OCI-LY7 (cell line): ENCODE measurements around the gene ARHGAP24. TPM values are rescaled to one million over a fixed set of nuclear protein-coding genes. Genes with fewer than 3 reads are reported as not detected.

ENCODE experiments used
- BruUV-seq: library from RNA; stranded (reverse); fragments of 400-500 nt; replicated peaks from 2 replicates; lab custom pipeline; 2021; lab: Mats Ljungman, UMichigan
- CTCF ChIA-PET: fragments of 300-600 bp; sonication (Branson Sonifier 250); formaldehyde crosslinking; loops from one replicate; lab custom pipeline; 2022; ENCODE audit warnings: antibody characterized with exemption; ENCODE audit not compliant: unreplicated experiment; lab: Charles Lee
- POLR2A ChIA-PET: fragments of 300-600 bp; sonication (Branson Sonifier 250); formaldehyde crosslinking; loops from one replicate; lab custom pipeline; 2022; ENCODE audit warnings: antibody characterized with exemption; lab: Charles Lee
- DNase-seq: peaks from one replicate; pipeline ENCODE4 v3.0.0-alpha.2; 2015; ENCODE audit warnings: low spot score
- H2AFZ ChIP-seq: fragments of 200-600 bp; sonication (generic), shearing (Covaris generic); 2 replicates; pipeline ENCODE4 v1.6.1; 2014; ENCODE audit warnings: mild to moderate bottlenecking, antibody characterized with exemption, low read length, moderate library complexity
- H3K27ac ChIP-seq: fragments of 200-600 bp; sonication (generic); 2 replicates; pipeline ENCODE4 v1.5.1; 2014; ENCODE audit warnings: mixed run types, low read depth, mild to moderate bottlenecking, moderate library complexity, low read length, inconsistent platforms; ENCODE audit not compliant: poor library complexity, severe bottlenecking
- H3K36me3 ChIP-seq: fragments of 200-600 bp; sonication (generic); 2 replicates; pipeline ENCODE4 v1.6.1; 2014; ENCODE audit warnings: mild to moderate bottlenecking, antibody characterized with exemption, low read length, moderate library complexity, mixed read lengths; ENCODE audit not compliant: insufficient read depth
- H3K4me1 ChIP-seq: fragments of 200-600 bp; sonication (generic); 2 replicates; pipeline ENCODE4 v1.5.1; 2014; ENCODE audit warnings: mild to moderate bottlenecking, low read length; ENCODE audit not compliant: insufficient read depth, poor library complexity, severe bottlenecking
- H3K4me2 ChIP-seq: fragments of 200-600 bp; sonication (generic); 2 replicates; pipeline ENCODE4 v1.6.1; 2014; ENCODE audit warnings: mild to moderate bottlenecking, low read length
- H3K4me3 ChIP-seq: fragments of 200-600 bp; sonication (generic); 2 replicates; pipeline ENCODE4 v1.5.1; 2014; ENCODE audit warnings: mild to moderate bottlenecking, low read depth, low read length; ENCODE audit not compliant: poor library complexity, severe bottlenecking
- H3K79me2 ChIP-seq: fragments of 200-600 bp; sonication (generic); 2 replicates; pipeline ENCODE4 v1.6.1; 2016; ENCODE audit warnings: low read depth, mild to moderate bottlenecking, low read length, moderate library complexity, mixed read lengths; ENCODE audit not compliant: insufficient read depth
- H3K9me2 ChIP-seq: fragments of 200-600 bp; sonication (generic); 2 replicates; pipeline ENCODE4 v1.6.1; 2016; ENCODE audit warnings: mild to moderate bottlenecking, low read length, mixed read lengths; ENCODE audit not compliant: insufficient read depth
- H3K9me3 ChIP-seq: fragments of 200-600 bp; sonication (generic); 2 replicates; pipeline ENCODE4 v1.6.1; 2014; ENCODE audit warnings: mild to moderate bottlenecking, mixed run types, low read length, mixed read lengths
- H4K20me1 ChIP-seq: fragments of 200-600 bp; sonication (generic); 2 replicates; pipeline ENCODE4 v1.6.1; 2014; ENCODE audit warnings: mild to moderate bottlenecking, antibody characterized with exemption, low read length, moderate library complexity, mixed read lengths; ENCODE audit not compliant: insufficient read depth
- EZH2phosphoT487 ChIP-seq: fragments of 200-600 bp; sonication (generic); IDR thresholded peaks from 2 replicates; pipeline ENCODE4 v1.6.1; 2018; ENCODE audit warnings: low read depth, borderline replicate concordance, mild to moderate bottlenecking, mixed run types, antibody characterized with exemption, low read length, moderate library complexity, mixed read lengths
- intact Hi-C: fragments of 100-400 bp; cut with micrococcal nuclease; formaldehyde crosslinking; loops from one replicate; pipeline ENCODE4 v1.10.0; 2022; ENCODE audit not compliant: unreplicated experiment
- total RNA-seq, 2 experiments: library from RNA; depleted of rRNA in 1 of 2; stranded (reverse); fragments of >200 nt in 1 of 2; shearing (Covaris generic) in 1 of 2; gene quantifications; 2 replicates each; pipeline ENCODE4 v1.2.3, GENCODE V29; 2014 to 2022
- TF ChIP-seq, protein P1 (sequence below): fragments of 200-600 bp; sonication (generic); conservative IDR thresholded peaks from 2 replicates; pipeline ENCODE4 v1.5.1; 2014; ENCODE audit warnings: mild to moderate bottlenecking, antibody characterized with exemption, low read length, moderate library complexity, mixed read lengths

ARHGAP24 gene
- total RNA-seq, 2 experiments from 2014 or later, result 0.88 to 4.4 TPM

DNA sequence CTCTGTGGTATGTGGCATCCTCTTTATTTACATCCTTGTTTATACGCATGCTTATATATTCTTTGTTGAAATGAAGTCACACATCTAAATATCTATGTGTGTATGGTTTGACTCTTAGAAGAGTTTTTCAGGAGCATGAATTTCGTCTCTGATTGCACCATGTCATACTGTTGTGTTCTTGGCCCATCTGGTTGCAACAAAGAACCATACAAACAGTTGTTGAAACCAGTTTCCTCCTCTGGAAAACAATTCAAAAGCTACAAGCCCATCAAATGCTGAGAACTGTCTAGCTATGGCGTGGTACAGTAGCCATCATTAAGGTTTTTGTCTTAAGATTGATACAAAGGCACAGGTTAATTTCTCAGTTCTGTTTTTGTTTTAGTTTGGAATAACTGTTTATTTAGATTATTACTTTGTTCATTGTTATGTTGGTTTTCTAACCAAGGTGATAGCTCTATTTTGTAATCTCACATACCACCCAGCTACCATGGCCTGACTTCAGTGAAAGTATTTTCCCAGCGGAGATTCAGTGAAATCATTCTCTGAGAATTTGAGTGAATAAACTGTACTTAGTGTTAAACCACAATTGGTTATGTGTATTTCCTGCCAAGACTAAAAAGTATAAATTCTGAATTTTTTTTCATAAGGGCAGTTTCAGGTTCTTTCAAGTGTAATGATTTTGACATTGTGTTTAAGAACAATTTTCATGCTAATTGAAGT, 91.0 kb downstream of the ARHGAP24 start:
- Histone ChIP-seq H3K4me2 (no peak overlapping the region), H3K79me2 (no peaks in the 10 kb centered on the region), H4K20me1 (no peaks in the 10 kb centered on the region), H3K9me2 (no peaks in the 10 kb centered on the region), H3K9me3 (no peaks in the 10 kb centered on the region), H3K27ac (no peak overlapping the region), H2AFZ (no peak overlapping the region), H3K4me3 (no peak overlapping the region), H3K4me1 (no peaks in the 10 kb centered on the region), H3K36me3 (no peaks in the 10 kb centered on the region)
- CTCF ChIA-PET, result no interaction called here
- no peak for DNase-seq
- POLR2A ChIA-PET, result interaction anchor here (1.0 to 1.6 kb wide), 2 partner anchors 17 to 31 kb away, joined by 3 read pairs; no protein-coding TSS in a partner anchor
- TF ChIP-seq, protein P1, sequence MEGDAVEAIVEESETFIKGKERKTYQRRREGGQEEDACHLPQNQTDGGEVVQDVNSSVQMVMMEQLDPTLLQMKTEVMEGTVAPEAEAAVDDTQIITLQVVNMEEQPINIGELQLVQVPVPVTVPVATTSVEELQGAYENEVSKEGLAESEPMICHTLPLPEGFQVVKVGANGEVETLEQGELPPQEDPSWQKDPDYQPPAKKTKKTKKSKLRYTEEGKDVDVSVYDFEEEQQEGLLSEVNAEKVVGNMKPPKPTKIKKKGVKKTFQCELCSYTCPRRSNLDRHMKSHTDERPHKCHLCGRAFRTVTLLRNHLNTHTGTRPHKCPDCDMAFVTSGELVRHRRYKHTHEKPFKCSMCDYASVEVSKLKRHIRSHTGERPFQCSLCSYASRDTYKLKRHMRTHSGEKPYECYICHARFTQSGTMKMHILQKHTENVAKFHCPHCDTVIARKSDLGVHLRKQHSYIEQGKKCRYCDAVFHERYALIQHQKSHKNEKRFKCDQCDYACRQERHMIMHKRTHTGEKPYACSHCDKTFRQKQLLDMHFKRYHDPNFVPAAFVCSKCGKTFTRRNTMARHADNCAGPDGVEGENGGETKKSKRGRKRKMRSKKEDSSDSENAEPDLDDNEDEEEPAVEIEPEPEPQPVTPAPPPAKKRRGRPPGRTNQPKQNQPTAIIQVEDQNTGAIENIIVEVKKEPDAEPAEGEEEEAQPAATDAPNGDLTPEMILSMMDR, result no peak
- TF ChIP-seq EZH2phosphoT487, result no peak
- BruUV-seq, result no TSS peak
- intact Hi-C loops, result no loop called here

DNA sequence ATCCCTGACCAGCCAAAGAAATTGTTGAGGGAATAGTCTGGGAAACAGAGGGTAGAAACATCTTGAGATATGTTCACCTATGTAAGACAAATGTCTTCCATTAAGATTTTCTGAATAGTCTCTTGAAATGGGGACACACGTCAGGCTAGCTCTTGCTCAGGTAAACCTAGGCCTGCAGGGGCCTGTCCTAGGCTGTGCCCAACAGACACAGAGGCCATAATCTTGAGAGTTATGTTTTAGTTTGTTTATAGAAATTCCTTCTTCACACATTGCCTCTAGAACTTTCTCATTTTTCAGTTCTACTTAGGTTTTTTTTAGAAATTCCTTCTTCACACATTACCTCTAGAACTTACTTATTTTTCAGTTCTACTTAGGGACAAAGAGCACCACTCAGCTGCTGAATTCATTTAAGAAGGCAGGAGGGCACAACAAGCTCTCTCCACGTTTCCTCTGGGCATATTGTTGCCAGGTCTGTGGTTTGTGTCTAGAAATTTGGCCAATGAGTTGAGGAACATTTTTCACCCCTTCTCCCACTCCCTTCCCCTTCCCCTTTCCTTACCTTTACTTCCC, 94.9 kb downstream of the ARHGAP24 start:
- no peaks in the 10 kb centered on the region for H4K20me1 ChIP-seq
- POLR2A ChIA-PET, result interaction anchor here (0.7 to 1.4 kb wide), 4 partner anchors 9 to 28 kb away, joined by 3 to 6 read pairs (median 4); no protein-coding TSS in a partner anchor
- H2AFZ ChIP-seq, result no peak overlapping the region
- no peak for DNase-seq
- no peak for TF ChIP-seq EZH2phosphoT487
- TF ChIP-seq, protein P1, result no peak
- CTCF ChIA-PET, result no interaction called here
- H3K9me3 ChIP-seq, result no peaks in the 10 kb centered on the region
- no peak overlapping the region for H3K4me2 ChIP-seq
- no peak overlapping the region for H3K27ac ChIP-seq
- intact Hi-C loops, result no loop called here
- no peaks in the 10 kb centered on the region for H3K79me2 ChIP-seq
- H3K4me1 ChIP-seq, result no peaks in the 10 kb centered on the region
- H3K9me2 ChIP-seq, result no peaks in the 10 kb centered on the region
- H3K4me3 ChIP-seq, result no peak overlapping the region
- no TSS peak for BruUV-seq
- no peaks in the 10 kb centered on the region for H3K36me3 ChIP-seq

DNA sequence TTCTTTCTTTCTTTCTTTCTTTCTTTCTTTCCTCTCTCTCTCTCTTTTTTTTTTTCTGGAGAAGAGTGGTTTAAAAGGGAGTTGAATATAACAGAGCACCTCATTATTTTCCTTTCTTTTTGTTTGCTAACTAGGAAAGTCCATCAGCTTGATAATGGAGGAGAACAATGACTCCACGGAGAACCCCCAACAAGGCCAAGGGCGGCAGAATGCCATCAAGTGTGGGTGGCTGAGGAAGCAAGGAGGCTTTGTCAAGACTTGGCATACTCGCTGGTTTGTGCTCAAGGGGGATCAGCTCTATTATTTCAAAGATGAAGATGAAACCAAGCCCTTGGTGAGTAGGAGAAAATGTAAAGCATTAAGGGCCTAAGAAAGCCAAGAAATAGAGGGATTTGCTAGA, 95.4 kb downstream of the ARHGAP24 start:
- CTCF ChIA-PET, result no interaction called here
- no peak overlapping the region for H3K27ac ChIP-seq
- no peak overlapping the region for H3K4me3 ChIP-seq
- POLR2A ChIA-PET, result interaction anchor here (0.7 to 1.4 kb wide), 4 partner anchors 9 to 28 kb away, joined by 3 to 6 read pairs (median 4); no protein-coding TSS in a partner anchor
- no peaks in the 10 kb centered on the region for H4K20me1 ChIP-seq
- DNase-seq, result no peak
- no peaks in the 10 kb centered on the region for H3K36me3 ChIP-seq
- no peak overlapping the region for H2AFZ ChIP-seq
- H3K9me2 ChIP-seq, result no peaks in the 10 kb centered on the region
- no peak overlapping the region for H3K4me2 ChIP-seq
- intact Hi-C loops, result no loop called here
- no TSS peak for BruUV-seq
- TF ChIP-seq EZH2phosphoT487, result no peak
- TF ChIP-seq, protein P1, result no peak
- H3K4me1 ChIP-seq, result no peaks in the 10 kb centered on the region
- no peaks in the 10 kb centered on the region for H3K79me2 ChIP-seq
- no peaks in the 10 kb centered on the region for H3K9me3 ChIP-seq
